CD4-positive, alpha-beta memory T cell (primary cell): ENCODE data around the gene SPATA3. TPM values are rescaled to one million over a fixed set of nuclear protein-coding genes. Genes with fewer than 3 reads are reported as not detected.

Experiments
- CTCF ChIA-PET: fragments of 350-600 bp; sonication (Branson Sonifier 250); formaldehyde crosslinking; loops from one replicate; lab custom pipeline; 2021; ENCODE audit warnings: inconsistent platforms; ENCODE audit not compliant: partially characterized antibody; lab: Charles Lee
- POLR2A ChIA-PET: fragments of 350-600 bp; sonication (Branson Sonifier 250); formaldehyde crosslinking; loops from one replicate; lab custom pipeline; 2021; ENCODE audit not compliant: partially characterized antibody; lab: Charles Lee
- DNase-seq, 5 donors: peaks; one replicate each; pipeline versions ENCODE4 v3.0.0 to v3.0.0-alpha.2; 2020 to 2022; ENCODE audit warnings: mixed read lengths in 1 of 5
- H3K27ac ChIP-seq: one replicate; pipeline ENCODE4 v1.7.0; 2013; ENCODE audit warnings: low read depth, low read length
- H3K27me3 ChIP-seq: 2 replicates; pipeline ENCODE4 v1.7.0; 2013; ENCODE audit warnings: mild to moderate bottlenecking, low read length, moderate library complexity; ENCODE audit not compliant: insufficient read depth
- H3K36me3 ChIP-seq: 2 replicates; pipeline ENCODE4 v1.7.0; 2013; ENCODE audit warnings: mild to moderate bottlenecking, low read length, moderate library complexity; ENCODE audit not compliant: insufficient read depth
- H3K4me1 ChIP-seq: 2 replicates; pipeline ENCODE4 v1.7.0; 2013; ENCODE audit warnings: mild to moderate bottlenecking, low read length, moderate library complexity; ENCODE audit not compliant: insufficient read depth
- H3K4me3 ChIP-seq, 2 donors: one replicate each; pipeline ENCODE4 v1.7.0; 2013; ENCODE audit warnings: low read length in 2 of 2, mild to moderate bottlenecking in 1 of 2
- H3K9me3 ChIP-seq, 2 donors: one replicate each; pipeline ENCODE4 v1.7.0; 2013; ENCODE audit warnings: low read length in 2 of 2, control low read depth in 1 of 2; ENCODE audit not compliant: control insufficient read depth in 1 of 2
- H3K27ac Mint-ChIP-seq, 7 donors: one replicate each; pipeline ENCODE4 v1.8.0; 2020 to 2021; ENCODE audit warnings: mixed read lengths in 7 of 7, mild to moderate bottlenecking in 6 of 7, inconsistent platforms in 3 of 7, moderate library complexity in 3 of 7
- H3K27me3 Mint-ChIP-seq, 2 donors: one replicate each; pipeline ENCODE4 v1.8.0; 2020 to 2021; ENCODE audit warnings: mixed read lengths in 2 of 2
- H3K36me3 Mint-ChIP-seq, 2 donors: one replicate each; pipeline ENCODE4 v1.8.0; 2020 to 2021; ENCODE audit warnings: mixed read lengths in 2 of 2, inconsistent platforms in 1 of 2, mild to moderate bottlenecking in 1 of 2
- H3K4me1 Mint-ChIP-seq, 4 donors: one replicate each; pipeline ENCODE4 v1.8.0; 2020 to 2021; ENCODE audit warnings: mixed read lengths in 4 of 4, mild to moderate bottlenecking in 1 of 4
- H3K4me3 Mint-ChIP-seq, 8 donors: one replicate each; pipeline ENCODE4 v1.8.0; 2020 to 2021; ENCODE audit warnings: mixed read lengths in 8 of 8, mild to moderate bottlenecking in 7 of 8, moderate library complexity in 6 of 8, inconsistent platforms in 3 of 8
- H3K9me3 Mint-ChIP-seq, 8 donors: one replicate each; pipeline ENCODE4 v1.8.0; 2020 to 2021; ENCODE audit warnings: mixed read lengths in 8 of 8, mild to moderate bottlenecking in 5 of 8, inconsistent platforms in 3 of 8, moderate library complexity in 1 of 8
- intact Hi-C: fragments of 100-400 bp; cut with micrococcal nuclease; formaldehyde crosslinking; loops from one replicate; pipeline ENCODE4 v1.15.1; 2023
- polyA plus RNA-seq, 2 donors: library from polyadenylated mRNA; unstranded; fragments of 300-500 nt; fragmentation: Illumina TruSeq; gene quantifications; one replicate each; pipeline ENCODE4 v1.2.3, GENCODE V29; 2021
- total RNA-seq, 2 experiments: library from RNA; stranded (reverse); gene quantifications; one replicate each; pipeline ENCODE4 v1.2.3, GENCODE V29; 2021

Gene SPATA3
- total and polyA plus RNA-seq, 4 experiments from 2014 or later: not detected

DNA sequence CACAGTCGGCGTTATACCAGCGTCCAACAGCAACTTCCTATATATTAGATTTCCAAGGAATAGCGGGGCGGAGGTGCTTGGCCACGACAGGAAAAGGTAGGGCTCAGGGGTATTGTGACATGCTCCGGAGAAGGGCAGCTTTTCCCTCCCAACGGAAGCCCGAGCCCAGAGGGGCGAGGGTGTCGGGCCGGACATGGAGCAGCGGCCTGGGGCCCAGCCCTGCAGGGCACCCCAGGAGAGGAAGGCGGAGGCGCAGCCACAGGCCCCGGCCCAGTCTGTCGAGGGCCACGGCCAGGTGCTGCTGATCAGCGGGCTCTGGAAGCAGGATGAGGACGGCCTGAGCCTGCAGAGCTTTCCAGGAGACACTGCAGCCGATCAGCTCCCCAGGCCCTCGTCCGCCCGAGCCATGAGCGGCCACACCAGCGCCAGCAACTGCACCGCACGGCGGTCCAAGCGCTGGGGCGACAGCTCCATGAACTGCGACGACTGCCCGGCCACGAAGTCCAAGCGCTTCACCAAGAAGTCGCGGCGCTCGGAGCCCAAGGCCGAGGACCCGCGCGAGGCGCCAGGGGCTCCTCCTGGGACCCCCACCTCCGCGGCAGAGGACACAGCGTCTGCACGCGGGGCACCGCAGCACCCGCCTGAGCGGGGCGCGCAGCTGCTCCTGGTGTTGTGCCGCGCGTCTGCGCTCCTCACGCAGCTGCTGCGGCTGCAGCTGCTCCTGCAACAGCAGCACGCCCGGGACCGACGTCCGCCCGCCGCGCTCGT is 5.6 kb upstream of the SPATA3 start:
- Mint-ChIP-seq H3K36me3 (peaks cover 0 to 3% of the 10 kb centered on the region in 2 donors), H3K4me1 (peaks cover 1 to 6% (median 3%) of the 10 kb centered on the region in 4 donors), H3K27me3 (peaks cover 10 to 20% of the 10 kb centered on the region in 2 donors), H3K27ac (no peak overlapping the region), H3K4me3 (no peak overlapping the region), H3K9me3 (peaks cover 0 to under 1% (median 0%) of the 10 kb centered on the region in 8 donors)
- H3K9me3 ChIP-seq: no peaks in the 10 kb centered on the region
- no peaks in the 10 kb centered on the region for H3K36me3 ChIP-seq
- H3K27me3 ChIP-seq: no peaks in the 10 kb centered on the region
- H3K27ac ChIP-seq: no peak overlapping the region
- peaks cover 6% of the 10 kb centered on the region for H3K4me1 ChIP-seq
- ChIA-PET CTCF (interaction anchor here (2.0 to 8.4 kb wide), 3 partner anchors 88 to 166 kb away, joined by 10 to 256 read pairs (median 53); no protein-coding TSS in a partner anchor), POLR2A (no interaction called here)
- DNase-seq: no peak
- intact Hi-C loops: no loop called here
- no peak overlapping the region for H3K4me3 ChIP-seq

DNA sequence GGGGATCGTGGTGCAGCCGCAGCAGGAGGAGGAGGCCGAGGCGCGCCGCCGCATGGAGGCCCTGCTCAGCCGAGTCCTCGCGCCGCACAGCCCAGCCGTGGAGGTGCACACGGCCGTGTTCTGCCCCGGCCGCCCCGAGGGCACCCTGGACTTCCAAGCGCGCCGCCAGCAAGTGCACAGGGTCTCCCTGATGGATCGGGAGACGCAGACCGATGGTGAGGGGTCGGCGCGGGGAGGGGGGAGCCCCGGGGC is 5.1 kb upstream of the SPATA3 start:
- Mint-ChIP-seq H3K4me1 (peaks cover 0 to 6% (median 1%) of the 10 kb centered on the region in 4 donors), H3K27me3 (peaks cover 10 to 23% of the 10 kb centered on the region in 2 donors), H3K9me3 (peaks cover 0 to 3% (median 0%) of the 10 kb centered on the region in 8 donors), H3K36me3 (peaks cover 0 to 3% of the 10 kb centered on the region in 2 donors), H3K27ac (no peak overlapping the region), H3K4me3 (no peak overlapping the region)
- Histone ChIP-seq H3K27me3 (no peaks in the 10 kb centered on the region), H3K27ac (no peak overlapping the region), H3K4me1 (peaks cover 6% of the 10 kb centered on the region), H3K36me3 (no peaks in the 10 kb centered on the region), H3K9me3 (no peaks in the 10 kb centered on the region), H3K4me3 (no peak overlapping the region)
- CTCF ChIA-PET: no interaction called here
- no peak for DNase-seq
- intact Hi-C loops: no loop called here
- POLR2A ChIA-PET: no interaction called here

DNA sequence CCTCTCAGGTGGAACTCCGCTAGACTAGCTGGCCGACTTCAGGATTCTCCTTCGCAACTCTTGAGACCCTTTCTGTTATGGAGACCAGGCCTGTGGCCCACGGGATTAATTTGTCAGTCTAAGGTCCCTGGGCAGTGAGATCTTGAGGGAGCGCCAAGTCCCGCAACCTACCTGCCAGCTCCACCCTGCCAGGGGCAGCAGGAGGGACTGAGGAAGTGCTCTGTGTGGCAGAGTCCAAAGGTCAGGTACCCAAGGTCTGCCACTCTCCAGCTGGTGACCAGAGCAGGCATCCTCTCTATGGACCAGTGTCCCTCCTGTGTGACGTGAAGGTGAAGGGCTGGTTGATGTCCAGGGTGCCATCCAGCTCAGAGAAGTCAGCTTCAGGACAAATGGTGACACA is 4.3 kb upstream of the SPATA3 start:
- intact Hi-C loops: no loop called here
- no peaks in the 10 kb centered on the region for H3K27me3 ChIP-seq
- peaks cover 10 to 23% of the 10 kb centered on the region in 2 donors for H3K27me3 Mint-ChIP-seq

GRCh38 chr2:230996661-230997060 is 740 bp downstream of the SPATA3 start:
- Histone ChIP-seq H3K4me1 (no peaks in the 10 kb centered on the region), H3K4me3 (no peak overlapping the region), H3K9me3 (no peaks in the 10 kb centered on the region), H3K27me3 (peaks cover 3% of the 10 kb centered on the region), H3K27ac (no peak overlapping the region), H3K36me3 (no peaks in the 10 kb centered on the region)
- Mint-ChIP-seq H3K27ac (no peak overlapping the region), H3K27me3 (peaks cover 28 to 50% of the 10 kb centered on the region in 2 donors), H3K4me1 (no peaks in the 10 kb centered on the region), H3K4me3 (no peak overlapping the region), H3K9me3 (peaks cover 0 to 12% (median 6%) of the 10 kb centered on the region in 8 donors), H3K36me3 (peaks cover 0 to 3% of the 10 kb centered on the region in 2 donors)
- intact Hi-C loops: no loop called here
- DNase-seq: no peak
- ChIA-PET CTCF (interaction anchor here (1.9 to 2.5 kb wide), 2 partner anchors 94 to 172 kb away, joined by 5 to 12 read pairs; no protein-coding TSS in a partner anchor), POLR2A (no interaction called here)

More for the DNA sequence above, 4.3 kb upstream of the SPATA3 start:
- DNase-seq: no peak
- POLR2A ChIA-PET: no interaction called here
- Mint-ChIP-seq H3K4me3 (no peak overlapping the region), H3K9me3 (peaks cover 0 to 3% (median 0%) of the 10 kb centered on the region in 8 donors), H3K4me1 (peaks cover 0 to 6% (median 1%) of the 10 kb centered on the region in 4 donors), H3K36me3 (peaks cover 0 to 3% of the 10 kb centered on the region in 2 donors), H3K27ac (no peak overlapping the region)
- Histone ChIP-seq H3K4me1 (peaks cover 6% of the 10 kb centered on the region), H3K36me3 (no peaks in the 10 kb centered on the region), H3K9me3 (no peaks in the 10 kb centered on the region), H3K4me3 (no peak overlapping the region), H3K27ac (no peak overlapping the region)
- CTCF ChIA-PET: interaction anchor here (0.7 to 1.2 kb wide), 2 partner anchors 13 to 23 kb away, joined by 3 to 4 read pairs; no protein-coding TSS in a partner anchor

DNA sequence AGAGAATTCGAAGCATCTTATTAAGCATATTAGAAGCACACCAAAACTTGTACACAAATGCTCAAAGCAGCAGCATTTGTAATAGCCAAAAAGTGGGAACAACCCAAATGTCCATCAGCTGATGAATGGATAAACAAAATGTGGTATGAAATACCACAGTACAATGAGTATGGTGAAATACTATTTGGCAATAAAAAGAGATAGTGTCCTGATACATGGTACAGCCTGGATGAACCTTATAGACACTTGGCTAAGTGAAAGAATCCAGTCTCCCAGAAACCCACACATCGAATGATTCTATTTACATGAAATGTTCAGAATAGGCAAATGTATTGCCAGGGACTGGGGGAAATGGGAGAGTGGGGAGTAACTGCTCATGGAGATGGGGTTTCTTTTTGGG is 3.0 kb downstream of the SPATA3 start:
- Mint-ChIP-seq H3K27me3 (peaks cover 27 to 48% of the 10 kb centered on the region in 2 donors), H3K27ac (no peak overlapping the region), H3K4me3 (no peak overlapping the region), H3K9me3 (peaks cover 0 to 12% (median 7%) of the 10 kb centered on the region in 8 donors), H3K36me3 (peaks cover 0 to 3% of the 10 kb centered on the region in 2 donors), H3K4me1 (no peaks in the 10 kb centered on the region)
- H3K4me1 ChIP-seq: no peaks in the 10 kb centered on the region
- DNase-seq: no peak
- no peak overlapping the region for H3K27ac ChIP-seq
- no peak overlapping the region for H3K4me3 ChIP-seq
- CTCF ChIA-PET: interaction anchor here (1.2 kb wide), 1 partner anchor 11 kb away, joined by 3 read pairs; no protein-coding TSS in a partner anchor
- H3K27me3 ChIP-seq: peaks cover 3% of the 10 kb centered on the region
- H3K36me3 ChIP-seq: no peaks in the 10 kb centered on the region
- intact Hi-C loops: no loop called here
- H3K9me3 ChIP-seq: no peaks in the 10 kb centered on the region
- POLR2A ChIA-PET: no interaction called here

DNA sequence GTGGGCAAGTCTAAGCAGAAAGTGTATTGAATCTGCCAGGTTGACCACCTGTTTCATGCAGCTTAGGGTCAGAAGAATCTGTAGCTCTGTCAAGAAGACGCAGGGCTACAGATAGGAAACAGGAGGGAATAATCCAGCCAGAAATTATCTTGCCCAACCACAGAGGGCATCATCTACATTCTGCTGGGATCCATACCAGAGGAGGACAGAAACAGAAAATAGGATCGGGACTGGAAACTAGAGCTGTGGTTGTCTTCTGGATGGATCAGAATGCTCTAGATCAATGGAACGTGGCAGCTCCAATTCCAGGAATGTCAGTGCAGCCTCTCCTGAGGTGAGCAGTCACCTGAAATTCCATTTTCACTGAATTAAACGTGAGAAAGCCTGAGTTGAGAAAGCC is 3.6 kb downstream of the SPATA3 start:
- no peak overlapping the region for H3K27ac Mint-ChIP-seq
- no peaks in the 10 kb centered on the region for H3K4me1 Mint-ChIP-seq
- POLR2A ChIA-PET: no interaction called here
- H3K27me3 Mint-ChIP-seq: peaks cover 26 to 48% of the 10 kb centered on the region in 2 donors
- CTCF ChIA-PET: interaction anchor here (1.2 kb wide), 1 partner anchor 12 kb away, joined by 3 read pairs; no protein-coding TSS in a partner anchor
- Histone ChIP-seq H3K4me3 (no peak overlapping the region), H3K36me3 (no peaks in the 10 kb centered on the region), H3K27me3 (peaks cover 3% of the 10 kb centered on the region), H3K4me1 (no peaks in the 10 kb centered on the region), H3K27ac (no peak overlapping the region), H3K9me3 (no peaks in the 10 kb centered on the region)
- peaks cover 0 to 12% (median 7%) of the 10 kb centered on the region in 8 donors for H3K9me3 Mint-ChIP-seq
- intact Hi-C loops: no loop called here
- H3K36me3 Mint-ChIP-seq: peaks cover 0 to 3% of the 10 kb centered on the region in 2 donors
- DNase-seq: no peak
- no peak overlapping the region for H3K4me3 Mint-ChIP-seq

DNA sequence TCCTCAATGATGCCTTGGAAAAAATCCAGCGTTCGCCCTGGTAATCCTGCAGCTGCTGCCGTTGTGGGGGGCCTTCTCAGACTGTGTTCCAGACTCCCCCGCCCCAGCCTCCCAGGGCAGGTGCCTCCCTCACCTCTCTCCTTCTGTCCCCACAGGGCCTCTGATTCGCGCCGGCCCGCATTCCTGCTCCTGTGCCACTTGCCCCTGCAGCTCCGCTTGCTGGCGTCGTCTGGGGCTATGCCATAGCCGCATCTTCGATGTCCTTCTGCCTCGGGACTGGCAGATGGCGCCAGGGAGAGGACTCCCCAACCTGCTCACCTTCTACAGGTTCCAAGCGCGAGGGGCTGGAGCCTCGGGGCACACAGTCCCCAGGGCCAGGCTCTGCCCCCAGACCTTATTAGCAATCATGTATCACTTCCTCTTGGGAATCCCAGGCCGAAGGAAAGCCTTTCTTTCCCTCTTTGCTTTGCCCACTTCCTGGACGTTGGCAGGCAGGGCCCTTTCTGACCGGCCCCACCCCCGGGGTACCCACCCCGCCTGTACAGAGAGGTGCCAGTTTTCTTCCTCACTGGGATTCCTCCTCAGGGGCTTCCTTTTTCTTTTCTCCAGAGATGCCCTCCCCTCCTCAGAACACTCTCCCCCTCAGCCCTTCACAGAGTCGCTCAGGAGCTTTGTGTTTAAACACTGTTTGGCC is 4.4 kb downstream of the SPATA3 start:
- Mint-ChIP-seq H3K27me3 (peaks cover 26 to 45% of the 10 kb centered on the region in 2 donors), H3K9me3 (peaks cover 0 to 13% (median 8%) of the 10 kb centered on the region in 8 donors), H3K36me3 (peaks cover 0 to under 1% of the 10 kb centered on the region in 2 donors), H3K4me3 (no peak overlapping the region), H3K4me1 (peaks cover 0 to under 1% (median 0%) of the 10 kb centered on the region in 4 donors), H3K27ac (no peak overlapping the region)
- CTCF ChIA-PET: interaction anchor here (1.2 kb wide), 1 partner anchor 13 kb away, joined by 3 read pairs; no protein-coding TSS in a partner anchor
- POLR2A ChIA-PET: no interaction called here
- intact Hi-C loops: no loop called here
- Histone ChIP-seq H3K9me3 (no peaks in the 10 kb centered on the region), H3K36me3 (no peaks in the 10 kb centered on the region), H3K27me3 (peaks cover 3% of the 10 kb centered on the region), H3K4me3 (no peak overlapping the region), H3K4me1 (no peaks in the 10 kb centered on the region), H3K27ac (no peak overlapping the region)
- DNase-seq: no peak
